NCI-H146 treated with DMSO at 0.1 percent for 48 hours (cell line): ENCODE data around the gene LEP.
"Not testable (repeated sequence)": the region's sequence is repeated elsewhere in the genome, so short reads cannot be mapped to it uniquely, and the experiment has no call there.

Experiments
- DNase-seq: peaks from one replicate; lab custom pipeline; 2025; ENCODE audit not compliant: unreplicated experiment; lab: John Stamatoyannopoulos, UW

Gene LEP

DNA sequence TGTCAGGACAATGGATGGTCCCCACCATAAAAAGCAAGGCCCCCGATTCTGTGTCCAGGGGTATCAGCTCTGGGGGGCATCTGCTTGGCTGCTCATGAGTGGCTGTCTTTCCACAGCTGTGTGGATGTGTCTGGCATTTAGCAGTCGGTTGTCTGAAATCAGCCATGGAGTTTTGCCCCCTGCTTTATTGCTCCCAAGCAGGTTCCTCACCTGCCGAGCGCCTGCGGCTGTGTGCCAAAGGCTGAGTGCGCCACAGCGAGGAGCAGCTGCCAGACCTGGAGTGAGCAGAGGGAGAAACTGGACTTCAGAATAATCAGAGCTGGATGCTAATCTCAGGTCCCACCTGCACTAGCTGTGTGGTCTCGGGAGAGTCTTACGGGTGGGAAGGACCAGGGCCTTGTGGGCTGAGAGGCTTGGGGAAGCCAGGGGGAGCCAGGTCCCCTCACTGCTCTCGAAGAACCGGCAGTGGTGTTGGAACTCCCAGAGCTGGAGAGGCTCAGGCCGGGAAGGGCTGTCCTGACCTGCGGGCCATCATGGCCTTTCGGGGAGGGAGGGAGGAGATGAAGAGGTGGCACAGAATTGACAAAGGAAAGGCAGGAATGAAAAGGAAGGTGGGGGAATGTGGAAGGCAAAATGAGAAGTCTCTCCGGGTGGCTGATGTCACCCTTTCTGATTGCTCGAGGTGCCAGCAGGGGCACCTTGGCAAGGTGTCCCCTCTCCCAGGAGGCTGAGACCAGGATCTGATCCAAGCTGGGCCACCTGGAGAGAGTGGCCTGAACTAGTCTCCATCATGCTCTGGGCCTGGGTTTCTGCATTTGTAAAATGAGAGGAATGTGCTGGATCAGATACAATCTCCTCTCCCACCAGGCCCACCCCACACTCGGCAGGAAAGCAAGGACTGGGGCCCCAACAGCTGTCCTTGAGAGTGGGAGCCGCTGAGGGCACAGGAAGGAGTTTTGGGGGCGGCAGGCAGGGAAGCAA lies 30.2 kb upstream of the LEP start:
- DNase-seq: peak; percentile 35

DNA sequence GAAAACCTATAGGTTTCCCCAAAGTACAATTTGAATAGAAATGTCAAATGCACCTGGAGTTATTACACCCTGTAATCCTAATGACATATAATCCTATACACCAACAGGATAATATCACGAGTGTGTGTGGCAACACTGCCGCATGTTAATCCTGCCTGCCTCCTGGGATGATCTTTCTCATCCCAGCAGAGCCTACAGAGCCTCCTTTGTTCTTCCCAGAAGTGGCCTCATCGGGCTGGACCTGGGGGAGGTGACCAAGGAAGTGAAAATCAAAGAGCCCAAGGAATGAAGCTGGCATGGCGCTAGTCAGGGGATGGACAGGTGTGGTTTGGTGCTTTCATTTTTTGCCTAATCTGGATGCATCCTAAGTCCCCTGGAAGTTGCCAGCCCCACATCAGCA lies 29.5 kb upstream of the LEP start:
- no peak for DNase-seq

DNA sequence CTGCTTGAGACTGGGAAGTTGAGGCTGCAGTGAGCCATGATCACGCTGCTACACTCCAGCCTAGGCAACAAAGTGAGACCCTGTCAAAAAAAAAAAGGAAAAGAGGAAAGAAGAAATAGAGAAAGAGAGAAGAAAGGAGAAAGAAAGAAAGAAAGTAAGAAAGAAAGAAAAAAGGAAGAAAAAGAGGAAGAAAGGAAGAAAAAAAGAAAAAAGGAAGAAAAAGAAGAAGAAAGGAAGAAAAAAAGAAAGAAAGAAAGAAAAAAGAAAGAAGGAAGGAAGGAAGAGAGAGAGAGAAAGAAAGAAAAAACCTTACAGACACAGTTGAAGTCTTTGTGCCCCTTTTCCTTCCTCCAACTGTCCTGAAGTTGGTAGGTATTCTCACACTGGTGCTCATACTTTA lies 26.6 kb upstream of the LEP start:
- DNase-seq: no peak

DNA sequence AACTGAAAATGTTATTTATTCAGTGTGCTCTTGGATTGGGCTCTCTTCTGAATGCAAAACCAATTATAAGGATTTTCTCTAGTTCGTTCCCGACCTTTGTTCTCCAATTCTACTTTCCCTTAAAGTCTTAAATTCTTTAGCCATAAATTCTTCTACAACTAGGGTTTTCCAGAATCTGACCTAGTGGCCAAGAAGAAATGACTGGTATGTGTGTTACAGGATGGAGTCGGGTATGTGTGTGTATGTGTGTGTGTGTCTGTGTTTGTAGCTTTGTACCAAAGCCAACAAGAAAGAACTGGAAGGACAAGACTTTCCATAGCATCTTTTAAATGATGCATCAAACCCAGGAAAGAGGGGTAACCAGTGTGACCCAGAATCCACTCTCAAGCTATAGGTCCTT lies 25.8 kb upstream of the LEP start:
- DNase-seq: no peak

DNA sequence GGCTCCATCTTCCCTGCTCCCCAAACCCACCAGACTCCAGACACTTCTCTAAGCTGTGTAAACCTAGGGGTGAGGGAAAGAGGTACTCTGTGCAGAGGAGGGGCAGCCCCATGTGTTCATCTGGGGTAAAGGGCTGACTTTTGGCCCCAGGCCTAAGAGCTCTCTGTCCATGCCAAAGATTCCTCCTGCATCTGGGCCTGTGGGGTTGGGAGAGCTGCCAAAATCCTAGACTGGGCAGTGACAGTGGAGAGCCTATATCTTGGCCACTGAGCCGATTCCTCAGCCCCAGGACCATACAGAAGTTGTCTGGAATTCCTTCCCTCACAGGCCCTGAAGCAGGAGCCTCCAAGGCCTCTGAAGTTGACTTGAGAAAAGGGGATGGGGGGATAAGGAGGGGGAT lies 25.3 kb upstream of the LEP start:
- DNase-seq: no peak

DNA sequence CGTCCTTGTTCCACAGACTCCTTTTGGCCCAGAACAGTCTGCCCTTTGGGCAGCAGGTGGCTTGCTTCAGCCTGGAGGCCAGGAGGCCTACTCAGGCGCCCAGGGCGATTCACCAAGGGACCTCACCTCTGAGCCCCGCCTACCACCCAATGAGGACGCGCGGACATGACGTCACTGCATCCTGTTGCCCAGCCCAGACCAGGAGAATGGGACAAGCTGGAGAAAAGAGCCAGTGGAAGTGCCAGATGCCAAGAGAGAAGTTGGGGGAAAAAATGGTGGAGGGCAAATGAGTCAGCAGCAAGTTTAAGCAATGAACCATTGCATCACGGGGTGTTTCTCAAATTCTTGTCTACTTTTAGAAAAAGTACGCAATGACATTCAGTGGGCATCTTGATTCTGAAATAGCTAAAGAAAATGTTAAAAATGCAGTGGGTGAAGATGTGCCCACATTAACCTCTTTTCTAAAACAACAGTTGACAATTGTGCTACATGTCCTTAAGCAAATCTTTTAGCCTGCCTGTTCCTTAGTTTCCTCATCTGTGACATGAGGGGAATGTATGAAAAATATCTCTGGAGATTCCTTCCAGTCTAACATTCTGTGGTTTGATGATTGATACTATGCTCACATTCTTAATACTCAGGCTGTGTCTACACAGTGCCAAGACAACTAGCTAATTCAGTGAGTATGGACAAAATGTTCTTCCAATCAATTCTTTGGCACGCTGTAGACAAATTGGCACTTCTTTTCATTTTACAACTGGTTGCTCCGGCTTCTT lies 23.9 kb upstream of the LEP start:
- DNase-seq: no peak

DNA sequence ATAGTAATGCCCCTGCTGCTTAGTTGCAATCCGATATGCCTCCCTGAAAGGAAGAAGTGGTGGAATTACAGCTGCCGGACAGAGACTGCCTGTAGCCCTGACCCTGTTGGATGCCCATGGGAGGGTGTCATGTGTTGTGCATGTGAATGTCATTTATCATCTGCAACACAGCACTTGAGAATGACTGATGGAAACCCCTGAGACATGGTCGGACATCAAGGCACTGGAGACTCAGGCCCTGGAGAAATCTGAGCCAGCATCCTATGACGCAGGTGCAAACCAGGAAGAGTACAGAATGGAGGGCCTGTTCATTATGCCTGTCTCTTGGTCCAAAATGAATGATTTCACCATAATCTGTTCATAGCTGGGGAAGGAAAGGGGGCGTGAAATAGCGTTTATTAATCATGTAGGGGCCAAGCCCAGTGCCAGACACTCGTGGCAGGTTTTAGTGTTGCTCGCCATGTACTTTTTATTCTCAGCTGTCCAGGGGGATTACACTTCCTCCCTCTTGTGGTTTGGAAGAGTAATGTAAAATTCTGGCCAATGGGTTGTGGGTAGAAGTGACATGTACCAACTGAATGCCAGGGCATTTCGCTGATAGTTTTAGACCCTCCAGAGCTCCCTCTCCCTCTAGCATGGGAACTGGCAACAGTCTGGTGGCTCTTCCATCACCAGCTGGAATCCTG lies 23.0 kb upstream of the LEP start:
- no peak for DNase-seq

DNA sequence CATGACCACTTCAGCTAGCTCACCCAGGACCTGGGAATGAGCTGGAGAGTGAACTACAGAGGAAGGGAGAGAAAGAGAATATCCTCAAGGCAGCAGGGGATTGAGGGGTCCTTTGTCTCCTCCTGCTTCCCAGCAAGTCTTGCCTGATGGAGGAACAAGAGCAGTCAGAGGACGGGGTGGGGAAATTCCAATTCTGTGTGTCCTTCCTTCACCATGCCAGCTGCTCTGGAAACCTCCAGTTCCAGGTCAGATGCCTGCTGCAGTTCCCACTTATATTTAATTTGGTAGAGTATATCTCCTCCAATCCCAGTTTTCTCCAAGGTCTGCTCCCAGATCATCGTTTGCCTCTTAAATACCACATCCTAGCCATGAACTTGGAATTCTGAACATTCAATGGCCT lies 21.4 kb upstream of the LEP start:
- no peak for DNase-seq

DNA sequence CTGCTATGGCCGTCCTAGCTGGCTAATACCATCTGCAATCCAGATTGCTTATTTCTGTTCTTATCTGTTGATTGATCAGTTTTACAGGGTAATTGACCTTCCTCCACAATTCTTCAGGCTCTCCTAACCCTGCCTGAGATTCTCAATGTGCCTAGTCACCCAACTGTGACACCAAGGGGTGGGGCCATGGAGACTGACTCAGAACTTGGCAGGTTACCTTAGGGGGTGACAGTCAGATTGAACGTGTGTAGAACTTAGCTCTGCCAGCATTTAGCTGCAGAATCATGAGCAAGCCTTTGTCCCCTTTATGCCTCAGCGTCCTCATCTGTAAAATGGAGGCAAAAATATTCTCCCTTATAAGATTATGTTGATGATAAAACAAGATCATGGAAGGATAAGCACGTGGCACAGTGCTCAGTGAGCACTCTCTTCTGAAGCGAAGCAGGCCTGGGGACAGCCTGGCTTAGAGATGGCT lies 19.1 kb upstream of the LEP start:
- DNase-seq: no peak

DNA sequence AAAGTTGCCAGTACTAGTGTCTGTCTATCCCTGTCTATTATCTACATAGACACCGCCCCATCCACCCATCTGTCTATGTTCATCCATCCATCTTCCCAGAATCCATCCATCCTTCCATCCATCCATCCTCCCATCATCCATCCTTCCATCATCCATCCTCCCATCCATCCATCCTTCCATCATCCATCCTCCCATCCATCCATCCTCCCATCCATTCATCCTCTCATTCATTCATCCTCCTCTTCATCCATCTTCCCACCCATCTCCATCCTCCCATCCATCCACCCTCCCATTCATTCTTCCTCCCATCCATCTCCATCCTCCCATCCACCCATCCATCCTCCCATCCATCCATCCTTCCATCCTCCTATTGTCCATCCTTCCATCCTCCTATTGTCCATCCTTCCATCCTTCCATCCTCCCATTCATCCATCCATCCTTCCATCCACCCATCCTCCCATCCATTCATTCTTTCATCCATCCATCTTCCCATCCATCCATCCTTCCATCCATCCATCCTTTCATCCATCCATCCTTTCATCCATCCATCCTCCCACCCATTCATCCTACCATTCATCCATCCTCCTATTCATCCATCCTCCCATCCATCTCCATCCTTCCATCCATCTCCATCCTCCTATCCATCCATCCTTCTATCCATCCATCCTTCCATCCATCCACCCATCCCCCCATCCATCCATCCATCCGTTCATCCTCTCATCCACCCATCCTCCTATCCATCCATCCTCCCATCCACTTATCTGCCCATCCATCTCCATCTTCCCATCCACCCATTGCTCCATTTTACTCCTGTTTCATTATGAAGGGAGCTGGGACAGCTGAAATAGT lies 14.7 kb upstream of the LEP start:
- DNase-seq: no peak

DNA sequence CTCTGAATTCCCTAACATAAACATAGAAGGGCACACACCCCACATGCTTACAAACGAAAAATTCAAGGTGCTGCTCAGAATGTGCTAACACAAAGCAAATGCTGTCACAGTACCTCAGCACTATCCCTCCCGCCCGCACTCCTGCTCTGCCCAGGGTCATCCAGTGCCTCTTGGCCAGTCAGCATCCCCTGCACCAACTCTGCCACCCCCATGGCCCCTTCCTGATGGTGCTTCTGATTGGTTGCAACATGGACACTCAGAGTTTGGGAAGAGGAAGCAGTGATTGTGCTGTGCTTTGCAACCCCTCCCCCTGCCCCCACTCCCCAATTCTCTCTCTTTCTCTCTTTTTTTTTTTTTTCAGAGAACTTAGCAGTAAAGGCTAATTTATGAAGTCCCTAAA lies 13.8 kb upstream of the LEP start:
- no peak for DNase-seq

DNA sequence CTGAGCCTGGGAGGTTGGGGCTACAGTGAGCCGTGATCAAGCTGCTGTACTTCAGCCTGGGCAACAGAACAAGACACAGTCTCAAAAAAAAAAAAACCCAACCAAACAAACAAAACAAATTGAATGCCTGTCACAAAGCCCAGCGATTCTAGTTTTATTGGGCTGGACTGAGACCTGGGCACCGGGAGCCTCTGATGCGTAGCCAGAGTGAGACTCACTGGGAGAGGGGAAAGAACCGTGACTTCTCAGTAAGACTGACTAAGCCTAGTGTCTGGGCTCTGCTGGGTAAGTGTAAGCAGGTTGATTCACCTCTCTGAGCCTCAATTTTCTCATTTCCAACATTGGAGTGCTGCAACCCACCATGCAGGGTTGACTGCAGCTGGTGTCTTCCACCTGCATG lies 10.1 kb upstream of the LEP start:
- DNase-seq: no peak

DNA sequence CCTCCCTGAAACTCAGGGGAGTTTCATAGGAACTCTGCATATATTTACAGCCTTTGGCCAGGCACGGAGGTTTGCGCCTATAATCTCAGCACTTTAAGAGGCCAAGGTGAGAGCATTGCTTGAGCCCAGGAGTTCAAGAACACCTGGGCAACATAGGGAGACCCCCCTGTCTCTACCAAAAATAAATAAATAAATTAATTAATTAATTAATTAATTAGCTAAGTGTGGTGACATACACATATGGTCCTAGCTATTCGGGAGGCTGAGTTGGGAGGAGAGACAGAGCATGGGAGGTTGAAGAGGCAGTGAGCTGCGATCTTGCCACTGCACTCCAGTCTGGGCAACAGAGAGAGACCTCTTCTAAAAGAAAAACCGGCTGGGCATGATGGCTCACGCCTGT lies 9.4 kb upstream of the LEP start:
- no peak for DNase-seq

DNA sequence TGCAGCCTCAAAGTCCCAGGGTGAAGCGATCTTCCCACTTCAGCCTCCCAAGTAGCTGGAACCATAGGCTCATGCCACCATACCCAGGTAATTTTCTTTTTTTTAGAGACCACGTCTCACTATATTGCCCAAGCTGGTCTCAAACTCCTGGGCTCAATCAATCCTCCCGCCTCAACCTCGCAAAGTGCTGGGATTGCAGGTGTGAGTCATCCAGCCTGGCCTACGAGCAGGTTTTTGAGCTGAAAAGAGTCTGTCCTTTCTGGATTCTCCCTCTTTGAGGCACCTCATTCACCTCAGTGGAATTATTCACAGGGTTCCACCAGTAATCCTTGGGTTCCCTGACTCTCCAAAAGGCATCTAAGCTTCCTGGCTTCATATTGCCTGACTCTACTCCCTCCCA lies 7.6 kb upstream of the LEP start:
- DNase-seq: no peak

DNA sequence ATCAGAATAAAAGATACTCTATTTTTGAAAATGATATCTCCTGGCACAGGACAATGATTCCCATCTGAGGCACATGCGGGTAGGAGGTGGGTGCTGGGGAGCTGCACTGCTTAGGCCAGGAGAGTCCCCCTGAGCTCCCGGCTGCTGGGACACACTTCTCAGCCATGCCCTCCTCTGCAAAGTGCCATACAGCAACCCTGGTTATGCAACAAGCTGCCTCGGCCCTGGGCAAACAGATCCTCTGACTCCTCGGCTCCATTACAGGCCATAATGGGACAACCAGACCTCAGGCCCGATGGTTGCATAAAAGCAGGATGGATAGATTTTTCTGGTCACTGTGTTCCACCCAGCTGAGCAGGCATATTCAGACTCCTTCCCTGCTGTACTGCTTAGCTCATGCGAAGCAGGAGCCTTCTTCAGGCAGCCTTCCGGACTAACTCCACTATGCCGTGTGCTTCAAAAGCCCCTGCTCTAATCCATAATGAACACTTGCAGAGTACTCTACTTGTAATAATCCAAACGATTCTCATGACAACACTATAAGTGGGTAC lies 6.5 kb upstream of the LEP start:
- no peak for DNase-seq

DNA sequence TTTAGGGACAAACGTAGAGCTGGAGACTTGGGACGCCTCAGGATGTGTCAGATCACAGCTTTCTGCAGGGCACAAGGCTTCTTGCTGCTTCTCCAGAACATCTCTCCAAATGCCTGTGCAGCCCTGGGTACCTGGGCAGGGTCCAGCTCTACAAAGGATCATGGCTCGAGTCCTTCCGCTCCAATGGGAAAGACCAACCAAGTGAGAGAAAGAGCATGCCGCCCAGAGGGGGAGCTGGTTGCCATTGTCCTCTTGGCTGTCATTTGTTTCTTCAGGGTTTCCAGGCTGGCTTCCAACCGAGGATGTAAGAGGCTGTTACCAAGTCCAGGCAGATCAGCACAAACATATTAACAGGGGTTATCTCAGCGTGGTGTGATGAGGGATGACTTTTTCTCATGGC lies 5.6 kb upstream of the LEP start:
- DNase-seq: peak; percentile 69

DNA sequence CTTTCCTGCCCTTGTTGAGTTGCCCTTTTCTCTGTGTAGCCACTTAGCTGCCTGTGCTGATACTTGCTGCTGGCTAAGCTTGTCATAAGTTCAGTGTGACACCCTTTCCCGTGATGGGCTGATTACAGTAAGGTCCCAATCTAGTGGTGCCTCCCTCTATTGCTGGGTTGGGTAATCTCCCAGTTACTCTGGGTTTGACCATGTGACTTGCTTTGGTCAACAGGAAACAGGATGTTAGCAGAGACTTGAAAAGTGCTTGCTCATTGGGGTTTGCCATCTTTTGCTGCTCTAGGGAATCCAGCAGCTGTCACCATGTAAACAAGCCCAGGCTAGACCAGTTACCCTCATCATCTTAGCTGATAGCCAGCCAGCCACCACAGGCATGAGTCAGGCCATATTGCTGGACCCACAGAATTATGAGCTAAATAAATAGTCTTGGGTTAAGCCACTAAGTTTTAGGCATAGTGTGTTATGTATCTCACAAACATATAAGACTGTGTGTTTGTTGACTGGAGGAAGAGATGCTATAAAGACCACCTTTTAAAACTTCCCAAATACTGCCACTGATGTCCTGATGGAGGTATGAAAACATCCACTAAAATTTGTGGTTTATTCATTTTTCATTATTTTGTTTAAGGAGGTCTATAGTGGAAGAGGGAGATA lies 4.0 kb upstream of the LEP start:
- DNase-seq: peak; percentile 10

DNA sequence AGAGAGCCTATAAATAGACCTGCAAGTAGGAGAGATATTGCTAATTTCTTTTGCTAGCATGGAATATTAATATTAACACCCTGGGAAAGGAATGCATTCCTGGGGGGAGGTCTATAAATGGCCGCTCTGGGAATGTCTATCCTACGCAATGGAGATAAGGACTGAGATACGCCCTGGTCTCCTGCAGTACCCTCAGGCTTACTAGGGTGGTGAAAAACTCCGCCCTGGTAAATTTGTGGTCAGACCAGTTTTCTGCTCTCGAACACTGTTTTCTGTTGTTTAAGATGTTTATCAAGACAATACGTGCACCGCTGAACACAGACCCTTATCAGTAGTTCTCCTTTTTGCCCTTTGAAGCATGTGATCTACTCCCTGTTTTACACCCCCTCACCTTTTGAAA lies 1.9 kb upstream of the LEP start:
- not testable (repeated sequence) for DNase-seq

DNA sequence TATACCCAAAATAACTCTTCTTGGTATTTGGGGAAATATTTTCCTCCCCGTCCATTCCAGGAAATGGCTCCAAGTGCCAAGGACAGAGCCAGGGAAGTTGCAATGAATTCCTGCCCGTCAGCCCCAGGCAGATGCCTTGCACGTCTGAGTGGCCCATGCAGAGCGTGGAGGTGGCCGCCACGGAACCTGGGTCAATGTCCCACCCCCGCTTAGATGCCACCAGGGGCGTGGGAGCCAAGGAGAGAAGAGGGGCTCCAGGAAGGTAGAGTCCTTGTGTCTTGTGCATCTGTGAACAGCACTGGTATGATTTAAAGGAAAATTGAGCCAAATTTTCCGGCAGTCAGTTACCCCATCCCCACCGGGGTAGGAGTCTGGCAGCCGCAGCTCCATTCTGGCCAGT lies 1.6 kb downstream of the LEP start:
- no peak for DNase-seq

DNA sequence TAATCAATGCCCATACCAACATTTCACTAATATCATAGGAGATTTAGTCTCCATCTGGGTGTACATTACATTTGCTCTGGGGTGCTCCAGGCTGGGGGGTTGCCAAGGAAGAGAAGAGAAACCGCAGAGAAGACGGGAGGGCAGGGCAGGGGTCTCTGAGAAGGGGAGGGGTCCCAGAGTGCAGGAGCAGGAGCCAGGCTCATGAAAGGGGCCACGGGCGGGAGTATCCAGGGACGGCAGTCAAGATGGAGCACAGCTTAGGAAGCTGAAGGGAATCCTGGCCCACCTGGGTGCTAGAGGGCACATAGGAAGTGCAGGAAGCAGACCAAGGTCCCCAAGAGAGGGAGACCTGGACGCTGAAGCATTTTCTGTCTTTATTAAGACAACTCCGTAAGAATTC lies 2.2 kb downstream of the LEP start:
- no peak for DNase-seq
